G401 (cell line): Measurements from ENCODE around the gene REM2. TPM values are rescaled to one million over a fixed set of nuclear protein-coding genes. Genes with fewer than 3 reads are reported as not detected.
"Not testable (repeated sequence)": the region's sequence is repeated elsewhere in the genome, so short reads cannot be mapped to it uniquely, and the experiment has no call there.

Experiments used
- DNase-seq: peaks from one replicate; pipeline ENCODE4 v3.0.0-alpha.2; 2015; ENCODE audit warnings: low spot score
- in situ Hi-C: cut with HindIII; loops from 2 replicates; pipeline ENCODE4 v1.10.0; 2016; ENCODE audit warnings: low sequenced_read_pairs, mixed read lengths
- total RNA-seq: library from RNA; depleted of rRNA; stranded (reverse); fragments of >200 nt; shearing (Covaris generic); gene quantifications from 2 replicates; pipeline ENCODE4 v1.2.3, GENCODE V29; 2014

REM2 gene
- total RNA-seq, 1 experiment from 2014 or later, result not detected

- DNase-seq, result peak; percentile 40
- in situ Hi-C loops, result no loop called here
Measured at GRCh38 chr14:22847661-22848341, 35.2 kb upstream of the REM2 start.

- in situ Hi-C loops, result no loop called here
- DNase-seq, result no peak
Measured at GRCh38 chr14:22848351-22849164, 34.5 kb upstream of the REM2 start.

- peak; percentile 45 for DNase-seq
Measured at GRCh38 chr14:22849212-22849819, 33.7 kb upstream of the REM2 start.

GRCh38 chr14:22850944-22851764 is 31.9 kb upstream of the REM2 start:
- peak; percentile 41 for DNase-seq
- in situ Hi-C loops, result no loop called here

More at GRCh38 chr14:22849212-22849819, 33.7 kb upstream of the REM2 start:
- in situ Hi-C loops, result no loop called here

GRCh38 chr14:22852178-22852577 is 30.8 kb upstream of the REM2 start:
- DNase-seq, in situ Hi-C loops: not testable (repeated sequence)

- no peak for DNase-seq
- in situ Hi-C loops, result no loop called here
Measured at GRCh38 chr14:22852599-22852939, 30.5 kb upstream of the REM2 start.

GRCh38 chr14:22852940-22853767 is 29.9 kb upstream of the REM2 start:
- in situ Hi-C loops, result no loop called here
- peak; percentile 64 for DNase-seq

- DNase-seq, in situ Hi-C loops: not testable (repeated sequence)
Measured at GRCh38 chr14:22854296-22854695, 28.7 kb upstream of the REM2 start.

GRCh38 chr14:22854963-22855724 is 27.9 kb upstream of the REM2 start:
- no peak for DNase-seq
- in situ Hi-C loops, result no loop called here

- DNase-seq, result no peak
- in situ Hi-C loops, result no loop called here
Measured at GRCh38 chr14:22856428-22856827, 26.6 kb upstream of the REM2 start.

GRCh38 chr14:22860377-22860776 is 22.6 kb upstream of the REM2 start:
- in situ Hi-C loops, DNase-seq: not testable (repeated sequence)

GRCh38 chr14:22861651-22862050 is 21.4 kb upstream of the REM2 start:
- no peak for DNase-seq
- in situ Hi-C loops, result no loop called here

GRCh38 chr14:22864979-22865378 is 18.0 kb upstream of the REM2 start:
- in situ Hi-C loops, result no loop called here
- no peak for DNase-seq

- in situ Hi-C loops, result no loop called here
- DNase-seq, result no peak
Measured at GRCh38 chr14:22865424-22866405, 17.3 kb upstream of the REM2 start.

- in situ Hi-C loops, result no loop called here
- no peak for DNase-seq
Measured at GRCh38 chr14:22866874-22867273, 16.1 kb upstream of the REM2 start.

GRCh38 chr14:22870811-22871223 is 12.2 kb upstream of the REM2 start:
- no peak for DNase-seq
- in situ Hi-C loops, result no loop called here
